ENCODE measurements around the gene ALG8.
"Not testable (repeated sequence)": the region's sequence is repeated elsewhere in the genome, so short reads cannot be mapped to it uniquely, and the experiment has no call there.

Gene ALG8

DNA sequence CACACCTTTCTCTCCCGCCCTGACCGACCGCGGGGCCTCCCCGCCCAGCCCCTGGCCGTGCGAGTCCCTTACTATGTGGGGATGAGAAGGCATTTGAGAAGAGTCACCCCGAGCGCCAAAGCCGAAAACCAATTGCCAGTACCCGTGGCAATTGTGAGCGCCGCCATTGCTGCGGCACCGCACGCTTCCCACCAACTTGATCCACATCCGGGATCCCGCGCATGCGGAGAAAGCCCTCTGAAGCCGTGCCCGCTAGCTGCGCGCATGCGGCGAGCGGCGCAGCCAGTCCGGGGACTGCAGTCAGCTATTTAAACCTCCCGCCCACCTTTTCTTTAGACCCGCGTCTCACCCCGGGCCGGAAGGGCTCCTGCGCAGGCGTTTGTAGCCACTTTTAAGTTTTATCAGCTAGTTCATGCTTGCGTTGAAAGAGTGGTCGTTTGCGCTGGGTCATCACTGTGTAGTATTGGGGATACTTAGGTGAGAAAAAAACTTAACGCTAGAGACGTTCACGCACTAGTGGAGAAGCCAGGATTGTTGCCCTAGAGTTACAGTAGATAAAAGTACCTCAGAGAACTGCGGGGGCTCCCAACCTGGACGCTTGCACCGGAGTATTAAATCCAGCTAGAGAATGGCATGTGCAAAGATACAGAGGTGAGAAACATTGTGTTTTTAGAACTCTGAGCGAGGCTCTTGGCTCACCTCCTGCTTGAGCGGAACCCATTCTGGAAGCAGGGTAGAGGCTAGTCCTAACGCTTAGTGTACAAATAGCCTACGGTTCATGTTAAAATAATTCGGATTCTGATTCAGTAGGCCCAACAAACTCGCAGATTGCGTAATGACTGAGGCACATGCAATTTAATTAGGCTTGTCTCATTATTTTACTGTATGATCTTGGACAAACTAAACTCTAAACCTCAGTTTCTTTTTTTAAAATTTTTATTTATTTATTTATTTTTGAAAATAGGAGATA is at the start of gene ALG8:
ALG8 (minus strand) TSS at position 205 of the 970 bp plus-strand sequence; CDS start at position 167, 38 bp downstream.
- peak; percentile 95 for DNase-seq

DNA sequence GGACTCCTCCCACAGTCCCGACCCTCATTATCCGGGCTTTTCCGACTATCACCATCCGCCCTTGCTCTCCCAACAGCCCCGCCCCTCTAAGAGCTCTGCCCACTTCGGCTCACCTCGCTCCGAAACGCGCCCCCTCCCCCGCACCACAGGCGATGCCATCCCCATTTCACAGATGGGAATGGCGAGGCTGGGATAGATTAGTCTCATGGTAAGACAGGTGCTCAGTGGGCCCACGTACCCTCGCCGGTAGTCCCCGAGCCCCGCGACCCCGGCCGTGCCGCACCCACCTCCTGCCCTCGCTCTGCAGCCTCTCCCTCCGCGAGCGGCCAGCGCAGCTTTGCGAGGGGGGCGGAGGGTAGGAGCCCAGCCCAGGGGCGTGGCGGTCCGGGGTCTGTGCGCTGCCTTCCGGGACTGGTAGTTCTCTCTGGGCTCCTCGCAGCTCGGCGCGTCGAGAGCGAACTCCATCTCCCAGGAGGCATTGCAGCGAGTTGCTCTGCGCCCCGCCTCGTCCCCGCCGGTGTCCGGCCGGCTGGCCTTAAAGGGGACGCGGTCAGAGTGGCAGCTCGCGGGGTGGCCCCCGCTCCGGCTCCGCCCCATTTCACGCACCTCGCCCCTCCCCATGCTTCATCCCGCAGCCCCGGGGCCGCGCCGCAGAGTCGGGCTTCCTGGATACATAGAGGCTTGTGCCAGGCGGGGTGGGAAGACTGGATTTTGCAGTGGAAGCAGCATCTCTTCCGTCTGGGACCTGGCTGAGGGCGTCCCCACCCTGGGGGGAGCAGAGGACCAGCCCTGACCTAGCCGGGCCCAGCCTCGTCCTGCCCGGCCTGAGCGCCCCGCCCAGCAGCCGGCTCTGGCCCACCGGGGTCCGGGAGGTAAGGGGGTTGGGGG is 49.1 kb upstream of the ALG8 start, which contains the start of the genes KCTD21 and USP35:
KCTD21 (minus strand) TSS at position 341 of the 888 bp plus-strand sequence. CDS start 14,072 bp downstream, outside the sequence.
USP35 (plus strand) TSS at position 634 of the 888 bp plus-strand sequence. CDS start 7,327 bp downstream, outside the sequence.
- DNase-seq, result peak; percentile 96

DNA sequence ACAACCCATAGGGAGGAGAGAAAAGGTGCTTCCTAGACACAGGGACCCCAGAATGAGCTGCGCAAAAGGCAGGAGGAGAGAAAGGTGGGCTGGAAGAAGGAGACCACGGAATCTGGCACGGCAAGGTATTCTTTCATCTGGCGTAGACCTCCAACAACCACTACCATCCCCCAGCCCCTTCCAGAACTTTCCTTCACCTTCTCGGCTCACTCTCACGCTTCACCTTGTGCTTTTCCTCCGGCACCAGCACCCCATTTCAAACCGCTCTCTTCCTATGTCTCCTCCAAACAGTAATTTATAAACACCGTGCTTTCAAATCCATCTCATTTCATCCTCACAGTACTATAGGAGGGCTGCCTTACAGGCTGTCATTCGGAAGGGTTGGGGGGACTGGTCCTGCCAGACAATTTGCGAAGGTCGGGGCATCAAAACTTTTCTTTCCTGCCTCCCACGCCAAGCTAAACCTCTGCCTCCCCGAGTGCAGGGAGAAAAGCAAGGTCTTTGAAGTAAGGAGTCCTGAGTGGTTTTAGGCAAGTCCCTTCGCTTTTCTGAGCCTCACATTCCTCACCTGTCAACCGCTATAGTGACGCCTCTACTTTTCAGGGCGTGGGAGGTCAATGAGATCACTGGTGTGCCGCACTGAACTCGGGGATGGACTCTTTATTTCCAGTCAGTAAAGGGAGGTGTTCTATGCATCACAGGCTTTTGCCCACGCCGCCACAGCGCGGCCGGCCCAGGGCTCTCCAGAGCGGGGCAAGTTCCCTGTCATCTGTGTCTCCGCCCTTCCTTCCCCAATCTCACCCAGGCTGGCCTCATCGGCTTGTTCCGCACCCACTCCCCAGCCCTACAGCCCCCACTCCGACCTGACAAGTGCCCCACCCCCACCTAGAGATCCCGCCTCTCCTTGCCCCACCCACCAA is 48.2 kb upstream of the ALG8 start:
- no peak for DNase-seq

DNA sequence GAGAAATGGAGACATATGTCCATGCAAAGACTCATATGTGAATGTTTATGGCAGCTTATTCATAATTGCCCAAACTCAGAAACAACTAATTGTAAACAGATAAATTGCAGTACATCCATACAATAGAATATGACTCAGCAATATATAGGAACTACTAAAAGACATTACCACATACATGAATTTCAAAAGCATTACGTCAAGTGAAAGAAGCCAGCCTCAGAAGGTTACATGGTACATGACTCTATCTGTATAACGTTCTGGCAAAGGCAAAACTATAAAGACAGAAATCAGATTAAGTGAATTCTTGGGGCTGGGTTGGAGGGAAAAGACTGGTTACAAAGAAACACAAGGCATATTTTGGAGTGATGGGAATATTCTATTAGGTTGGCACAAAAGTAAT is 41.8 kb upstream of the ALG8 start:
- no peak for DNase-seq

DNA sequence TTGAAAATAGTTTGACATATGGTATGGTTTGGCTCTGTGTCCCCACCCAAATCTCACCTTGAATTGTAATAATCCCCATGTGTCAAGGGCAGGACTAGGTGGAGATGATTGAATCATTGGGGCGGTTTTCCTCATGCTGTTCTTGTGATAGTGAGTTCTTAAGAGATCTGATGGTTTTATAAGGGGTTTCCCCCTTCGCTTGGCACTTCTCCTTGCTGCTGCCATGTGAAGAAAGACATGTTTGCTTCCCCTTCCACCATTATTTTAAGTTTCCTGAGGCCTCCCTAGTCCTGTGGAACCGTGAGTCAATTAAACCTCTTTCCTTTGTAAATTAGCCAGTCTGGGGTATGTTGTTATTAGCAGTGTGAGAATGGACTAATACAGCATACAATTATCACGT is 41.3 kb upstream of the ALG8 start:
- DNase-seq, result no peak

DNA sequence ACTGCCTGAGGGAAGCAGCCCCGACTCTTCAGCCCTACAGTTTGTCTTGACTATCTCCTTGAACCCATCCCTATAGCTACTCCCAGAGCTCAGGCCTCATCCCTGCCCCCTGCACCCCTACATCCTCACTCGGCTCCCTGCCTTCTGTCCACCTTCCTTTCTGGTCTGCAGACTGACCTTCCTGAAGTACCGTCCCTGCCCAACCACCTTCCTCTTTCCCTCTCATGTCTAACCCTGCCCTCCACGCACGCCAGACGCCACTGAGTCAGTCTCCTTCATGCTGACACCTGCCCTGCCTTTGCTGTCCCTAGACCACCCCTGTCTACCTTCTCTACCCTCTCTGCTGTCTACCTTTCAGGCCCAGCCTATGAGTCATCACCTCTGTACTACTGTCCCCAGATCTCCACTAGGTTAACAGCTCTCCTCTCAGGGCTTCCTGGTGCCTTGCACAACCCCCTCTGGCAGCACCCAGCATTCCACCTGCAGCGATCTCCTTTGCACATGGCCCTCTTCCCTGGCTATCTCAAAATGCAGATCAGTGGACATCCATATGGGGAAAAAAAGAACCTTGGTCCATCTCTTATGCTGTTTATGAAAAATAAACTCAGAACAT is 40.1 kb upstream of the ALG8 start:
- no peak for DNase-seq

DNA sequence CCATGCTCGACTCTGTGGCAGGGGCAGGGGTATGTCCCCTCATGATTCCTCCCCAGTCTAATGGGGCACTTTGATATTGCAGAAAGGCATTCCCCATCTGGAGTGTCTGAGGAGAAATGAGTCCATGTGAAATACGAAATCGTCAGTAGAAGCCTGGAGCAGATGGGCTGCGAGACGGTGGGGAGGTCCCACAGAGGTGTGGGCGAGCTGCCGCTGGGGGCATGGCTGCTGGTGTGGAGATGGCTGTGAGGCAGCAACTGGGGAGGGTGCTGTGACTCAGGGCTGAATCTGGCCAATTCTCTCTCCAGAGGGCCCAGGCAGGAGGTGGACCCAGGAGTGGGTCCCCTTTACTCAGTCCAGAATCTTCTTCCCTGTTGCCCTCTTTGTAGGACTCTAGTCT is 37.8 kb upstream of the ALG8 start:
- DNase-seq, result no peak

DNA sequence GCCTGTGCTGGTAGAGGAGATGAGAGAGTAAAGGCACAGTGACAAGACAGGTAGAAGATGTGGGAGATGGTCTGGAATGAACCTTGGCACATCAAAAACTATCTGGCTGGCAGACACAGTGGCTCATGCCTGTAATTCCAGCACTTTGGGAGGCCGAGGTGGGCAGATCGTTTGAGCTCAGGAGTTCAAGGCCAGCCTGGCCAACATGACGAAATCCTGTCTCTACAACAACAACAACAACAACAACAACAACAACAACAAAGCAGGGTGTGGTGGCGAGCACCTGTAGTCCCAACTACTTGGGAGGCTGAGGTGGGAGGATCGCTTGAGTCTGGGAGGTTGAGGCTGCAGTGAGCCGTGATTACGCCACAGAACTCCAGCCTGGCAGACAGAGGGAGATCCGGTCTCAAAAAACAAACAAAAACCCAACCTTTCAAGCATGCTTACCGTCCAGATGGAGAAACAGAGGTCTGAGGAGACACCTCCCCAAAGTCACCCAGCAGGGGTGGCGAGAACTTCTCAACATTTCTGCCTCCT is 37.2 kb upstream of the ALG8 start:
- no peak for DNase-seq

DNA sequence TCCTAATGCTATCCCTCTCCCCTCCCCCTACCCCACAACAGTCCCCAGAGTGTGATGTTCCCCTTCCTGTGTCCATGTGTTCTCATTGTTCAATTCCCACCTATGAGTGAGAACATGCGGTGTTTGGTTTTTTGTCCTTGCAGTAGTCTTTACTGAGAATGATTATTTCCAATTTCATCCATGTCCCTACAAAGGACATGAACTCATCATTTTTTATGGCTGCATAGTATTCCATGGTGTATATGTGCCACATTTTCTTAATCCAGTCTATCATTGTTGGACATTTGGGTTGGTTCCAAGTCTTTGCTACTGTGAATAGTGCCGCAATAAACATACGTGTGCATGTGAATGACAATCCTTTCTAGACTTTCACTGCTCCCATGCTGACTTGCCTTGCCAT is 36.4 kb upstream of the ALG8 start:
- not testable (repeated sequence) for DNase-seq

DNA sequence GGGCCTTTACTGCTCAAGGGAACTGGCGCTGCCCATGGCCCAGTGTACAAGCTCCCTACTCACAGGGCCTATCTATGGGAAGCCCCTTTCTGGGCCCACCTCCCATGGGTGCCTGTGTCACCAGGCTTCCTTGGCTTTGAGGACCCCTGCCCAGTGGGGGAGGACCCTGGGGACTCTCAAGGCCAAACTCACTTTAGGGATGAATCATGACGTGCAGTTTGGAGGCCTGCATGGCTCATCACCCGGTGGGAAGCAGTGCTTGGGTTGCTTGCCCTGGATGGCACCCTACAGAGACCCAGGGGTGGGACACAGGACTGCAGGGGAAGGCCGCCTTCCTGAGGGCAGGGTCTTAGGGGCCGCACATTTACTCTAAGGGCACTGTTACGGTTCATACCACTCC is 32.5 kb upstream of the ALG8 start:
- no peak for DNase-seq

DNA sequence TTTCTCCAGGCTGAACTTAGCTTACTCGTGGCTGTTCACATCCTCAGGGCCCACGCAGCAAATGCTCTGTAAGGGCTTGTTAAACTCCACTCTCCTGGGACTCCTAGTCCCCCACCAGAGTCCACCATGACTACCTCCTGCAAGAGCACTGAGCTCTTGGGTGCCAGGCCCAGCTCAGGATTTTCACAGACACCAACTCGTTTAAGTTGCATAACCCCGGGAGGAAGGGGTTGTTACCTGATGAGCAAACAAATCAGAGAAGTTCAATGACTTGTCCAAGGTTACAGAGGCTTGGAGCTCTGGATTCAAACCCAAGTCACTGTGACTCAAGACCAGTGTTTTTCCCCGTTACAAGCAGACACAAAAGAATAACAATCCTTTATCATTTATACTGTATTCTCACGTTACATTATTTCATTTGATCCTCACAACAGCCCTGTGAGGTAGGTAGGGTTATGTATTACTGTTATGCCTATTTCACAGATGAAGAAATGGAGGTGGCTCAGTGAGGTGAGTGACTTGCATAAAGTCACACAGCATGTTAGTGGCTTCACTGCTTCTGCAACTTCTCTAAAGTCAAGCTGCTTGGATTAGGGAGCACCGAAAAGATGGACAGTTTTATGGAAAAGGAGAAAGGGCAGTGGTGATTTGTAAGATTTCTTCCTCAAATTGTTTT is 31.6 kb upstream of the ALG8 start:
- DNase-seq, result no peak

DNA sequence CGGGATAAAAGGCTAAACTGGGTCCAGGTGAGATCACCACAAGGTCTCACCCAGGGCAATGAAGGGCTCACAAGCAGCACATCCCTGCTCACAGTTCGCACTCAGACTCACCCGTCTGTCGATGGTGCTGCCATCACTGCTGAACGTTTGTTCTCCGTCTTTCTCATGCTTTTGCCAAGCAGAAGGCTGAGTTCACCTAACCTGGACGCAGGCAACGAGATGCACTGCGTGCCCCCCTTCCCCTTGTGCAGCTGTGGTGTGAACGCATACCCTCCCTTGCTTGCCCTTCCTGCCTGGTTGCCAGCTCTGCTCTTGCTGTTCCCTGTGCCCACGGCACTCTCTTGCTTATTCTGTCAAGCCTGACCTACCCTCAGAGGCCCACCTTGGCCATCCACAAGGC is 31.0 kb upstream of the ALG8 start:
- DNase-seq, result no peak

DNA sequence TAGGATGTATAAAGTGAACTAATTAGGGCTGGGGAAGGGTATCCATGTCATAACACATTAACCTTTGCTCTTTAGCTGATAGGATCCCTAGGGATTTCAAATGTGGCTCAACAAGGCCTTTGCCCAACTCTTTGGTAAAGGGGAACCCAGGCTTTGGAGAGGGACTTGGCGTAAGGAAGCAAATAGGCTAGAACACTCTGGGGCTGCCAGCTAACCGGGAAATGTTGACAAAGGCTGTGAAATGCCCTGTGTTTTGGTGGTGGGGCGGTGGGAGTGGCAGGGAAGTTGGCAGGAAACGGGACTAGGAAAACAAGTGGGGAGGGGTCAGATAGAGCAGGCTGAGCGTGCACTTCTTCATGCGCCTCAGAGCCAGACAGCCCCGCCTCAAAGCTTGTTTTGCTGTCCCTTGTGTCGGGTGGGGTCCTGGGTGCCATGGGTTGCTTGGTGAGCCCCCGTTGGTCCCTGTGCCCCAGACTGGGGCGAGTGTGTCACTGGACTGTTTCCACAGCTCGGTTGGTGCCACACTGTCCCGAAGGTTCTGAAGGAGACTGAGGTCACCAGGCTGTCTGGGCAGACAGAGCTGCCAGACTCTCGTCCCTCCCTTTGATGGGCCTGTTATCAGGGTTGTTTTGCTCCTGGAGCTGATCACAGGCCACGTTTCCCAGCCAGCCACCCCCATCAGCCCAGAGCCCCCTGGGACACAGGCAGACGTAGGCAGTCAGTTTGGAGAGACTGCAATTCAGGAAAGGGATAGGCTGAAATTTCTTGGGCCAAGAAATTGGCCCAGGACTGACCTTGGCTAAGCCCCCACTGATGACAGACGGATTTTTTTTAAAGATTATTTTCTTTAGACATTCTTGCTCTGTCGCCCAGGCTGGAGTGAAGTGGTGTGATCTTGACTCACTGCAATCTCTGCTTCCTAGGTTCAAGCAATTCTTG is 29.4 kb upstream of the ALG8 start:
- no peak for DNase-seq

DNA sequence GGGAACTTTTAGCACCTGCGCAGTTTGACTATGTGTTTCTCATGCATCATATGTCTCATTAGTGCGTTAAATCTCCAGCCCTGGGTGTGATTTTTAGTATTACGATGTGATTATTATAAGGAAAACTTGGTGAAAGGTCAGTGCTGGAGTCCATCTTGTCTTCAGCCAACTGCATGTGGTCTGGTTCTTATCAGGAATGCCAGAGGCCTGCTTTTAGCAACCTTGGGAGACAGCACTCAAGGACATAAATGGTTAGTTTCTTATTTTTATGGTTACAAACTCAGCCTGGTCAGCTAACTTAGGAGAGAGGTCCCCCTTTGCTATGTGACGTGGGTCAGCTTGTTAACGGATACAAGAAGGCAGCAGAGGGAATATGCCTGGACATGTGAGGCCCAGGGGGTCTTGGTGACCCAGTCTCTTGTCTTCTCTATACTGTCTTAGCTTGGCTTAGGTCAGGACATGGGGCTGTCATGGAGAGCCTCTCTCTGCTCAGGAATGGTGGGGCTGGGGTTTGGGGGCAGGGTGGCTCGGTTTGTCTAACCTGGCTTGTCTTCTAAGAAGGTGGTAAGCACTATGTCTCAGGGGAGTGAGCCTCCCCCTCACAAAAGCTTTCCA is 27.5 kb upstream of the ALG8 start:
- no peak for DNase-seq

DNA sequence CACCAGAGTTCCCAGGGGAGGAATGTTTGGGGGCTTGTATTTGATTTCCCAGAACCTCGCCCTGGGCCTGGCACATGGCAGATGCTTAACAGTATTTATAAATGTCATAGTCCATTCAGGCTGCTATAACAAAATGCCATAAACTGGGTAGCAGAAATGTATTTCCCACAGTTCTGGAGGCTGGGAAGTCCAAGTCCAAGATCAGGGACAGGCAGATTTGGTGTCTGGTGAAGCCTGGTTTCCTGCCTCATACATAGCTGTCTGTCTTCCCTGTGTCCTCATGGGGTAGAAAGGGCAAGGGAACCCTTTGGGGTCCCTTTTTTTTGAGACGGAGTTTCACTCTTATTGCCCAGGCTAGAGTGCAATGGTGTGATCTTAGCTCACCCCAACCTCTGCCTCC is 25.0 kb upstream of the ALG8 start:
- DNase-seq, result no peak

DNA sequence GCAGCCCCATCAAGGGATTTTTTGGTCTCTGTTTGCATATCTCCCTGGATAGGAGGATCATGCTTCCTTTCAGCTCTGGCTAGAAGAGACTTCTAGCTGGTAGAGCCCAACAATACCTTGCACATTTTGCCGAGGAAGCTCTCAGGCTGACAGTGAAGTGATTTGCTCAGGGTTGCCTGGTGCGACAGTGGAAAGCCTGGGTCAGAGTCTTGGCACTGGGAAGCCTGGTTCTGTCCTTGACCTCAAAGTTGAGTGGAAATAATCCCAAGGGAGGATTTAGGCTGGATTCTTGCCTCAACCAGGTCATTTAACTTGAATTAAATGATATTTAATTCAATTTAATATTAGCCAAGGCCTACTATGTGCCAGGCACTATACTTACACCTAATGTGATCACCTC is 24.4 kb upstream of the ALG8 start:
- no peak for DNase-seq

DNA sequence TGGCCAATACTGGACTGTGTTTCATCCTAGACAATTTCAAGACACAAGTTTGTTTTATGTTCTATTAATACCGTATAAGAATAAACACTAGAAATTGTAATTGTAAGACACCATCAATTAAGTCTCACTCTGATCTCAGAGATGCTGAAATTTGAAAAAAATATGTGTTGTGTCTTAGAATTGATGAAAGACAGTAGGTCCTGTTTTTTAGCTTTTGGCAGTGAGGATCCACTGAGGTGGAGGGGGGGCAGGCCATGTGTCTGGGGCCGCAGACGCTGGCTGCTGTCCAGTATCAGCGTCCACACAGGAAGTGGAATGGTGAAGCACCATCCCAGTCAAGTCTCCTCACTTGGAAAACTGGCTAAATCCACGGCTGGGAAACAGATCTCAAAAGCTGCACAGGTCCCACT is 22.5 kb upstream of the ALG8 start:
- no peak for DNase-seq

DNA sequence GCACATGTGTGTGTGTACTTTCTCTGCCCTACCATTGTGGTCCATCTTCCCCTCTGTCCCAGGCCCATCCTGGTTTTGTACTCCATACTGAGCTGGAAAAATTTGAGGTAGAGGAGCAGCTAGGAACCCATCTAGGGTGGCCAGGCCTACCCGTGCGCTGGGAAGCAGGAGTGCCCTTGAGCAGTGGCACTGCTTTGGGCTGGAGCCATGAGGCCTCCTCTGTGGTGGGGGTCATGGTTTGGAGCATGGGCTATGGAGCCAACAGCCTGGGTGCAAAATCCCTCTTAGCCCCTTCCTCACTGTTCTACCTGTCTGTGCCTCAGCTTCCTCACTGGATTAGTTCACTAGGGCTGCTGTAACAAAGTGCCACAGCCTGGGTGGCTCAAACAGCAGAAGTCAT is 21.9 kb upstream of the ALG8 start:
- DNase-seq, result no peak

DNA sequence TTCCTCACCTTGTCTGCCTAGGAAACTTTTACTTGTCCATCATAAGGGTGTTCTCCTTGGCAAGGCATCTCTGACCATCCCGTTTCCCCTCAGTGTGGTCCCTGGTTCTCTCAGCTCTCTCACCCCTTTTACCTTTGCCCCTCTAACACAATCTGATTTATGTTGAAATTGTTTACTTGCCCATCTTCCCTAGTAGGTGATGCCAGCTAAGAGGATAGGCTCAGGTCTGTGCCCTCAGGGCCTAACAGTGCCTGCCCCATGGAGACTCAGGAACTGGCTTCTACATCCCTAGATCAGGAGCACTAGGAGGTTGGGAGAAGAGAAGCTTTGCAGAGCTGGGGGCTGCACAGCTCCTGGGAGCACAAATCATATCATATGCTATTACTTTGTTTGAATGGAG is 21.1 kb upstream of the ALG8 start:
- DNase-seq, result no peak
